GM23338 (cell line): ENCODE data around the gene AIFM2. TPM values are rescaled to one million over a fixed set of nuclear protein-coding genes. Genes with fewer than 3 reads are reported as not detected.

Source experiments
- ATAC-seq: fragments of 200-7000 bp; cut with Tn5 transposase; 3 replicates; pipeline ENCODE4 v1.9.1; 2020
- DNase-seq: peaks from one replicate; pipeline ENCODE4 v3.0.0-alpha.2; 2015; ENCODE audit warnings: low spot score
- H2AFZ ChIP-seq: fragments of 200-600 bp; sonication (generic); 2 replicates; pipeline ENCODE4 v1.8.0; 2016; ENCODE audit warnings: antibody characterized with exemption, mild to moderate bottlenecking, moderate library complexity
- H3F3A ChIP-seq: fragments of 200-600 bp; sonication (generic); replicated peaks from 2 replicates; pipeline ENCODE4 v1.8.0; 2017; ENCODE audit warnings: antibody characterized with exemption, mixed run types, low read depth
- H3K27ac ChIP-seq: fragments of 200-600 bp; sonication (generic); 2 replicates; pipeline ENCODE4 v1.6.1; 2016; ENCODE audit warnings: low read depth
- H3K27me3 ChIP-seq: fragments of 200-600 bp; sonication (generic); 2 replicates; pipeline ENCODE4 v1.8.0; 2016; ENCODE audit warnings: mild to moderate bottlenecking, mixed run types, moderate library complexity; ENCODE audit not compliant: insufficient read depth
- H3K36me3 ChIP-seq: fragments of 200-600 bp; sonication (generic); 2 replicates; pipeline ENCODE4 v1.8.0; 2016; ENCODE audit warnings: mild to moderate bottlenecking; ENCODE audit not compliant: insufficient read depth
- H3K4me1 ChIP-seq: fragments of 200-600 bp; sonication (generic); 2 replicates; pipeline ENCODE4 v1.8.0; 2016; ENCODE audit warnings: mild to moderate bottlenecking, moderate library complexity; ENCODE audit not compliant: insufficient read depth
- H3K4me2 ChIP-seq: fragments of 200-600 bp; sonication (generic); 2 replicates; pipeline ENCODE4 v1.7.1; 2017; ENCODE audit warnings: mixed run types
- H3K4me3 ChIP-seq: fragments of 200-600 bp; sonication (generic); 2 replicates; pipeline ENCODE4 v1.6.1; 2016; ENCODE audit warnings: mixed run types
- H3K79me2 ChIP-seq: fragments of 200-600 bp; sonication (generic); replicated peaks from 2 replicates; pipeline ENCODE4 v1.8.0; 2017; ENCODE audit warnings: mild to moderate bottlenecking; ENCODE audit not compliant: insufficient read depth
- H3K9me2 ChIP-seq: fragments of 200-600 bp; sonication (generic); 2 replicates; pipeline ENCODE4 v1.8.0; 2017; ENCODE audit not compliant: insufficient read depth
- H4K20me1 ChIP-seq: fragments of 200-600 bp; sonication (generic); replicated peaks from 2 replicates; pipeline ENCODE4 v1.8.0; 2017; ENCODE audit warnings: mild to moderate bottlenecking; ENCODE audit not compliant: insufficient read depth
- H3K27ac Mint-ChIP-seq: 2 replicates; pipeline ENCODE4 v1.8.0; 2020; ENCODE audit warnings: inconsistent platforms, mild to moderate bottlenecking, moderate library complexity, mixed read lengths
- H3K27me3 Mint-ChIP-seq: 3 replicates; pipeline ENCODE4 v1.8.0; 2022; ENCODE audit warnings: low read depth, mild to moderate bottlenecking, moderate library complexity, mixed read lengths, inconsistent platforms; ENCODE audit not compliant: insufficient read depth, poor library complexity
- H3K36me3 Mint-ChIP-seq: 3 replicates; pipeline ENCODE4 v1.8.0; 2021; ENCODE audit warnings: low read depth, mild to moderate bottlenecking, inconsistent platforms, moderate library complexity, mixed read lengths
- H3K4me1 Mint-ChIP-seq: 3 replicates; pipeline ENCODE4 v1.8.0; 2020; ENCODE audit warnings: mild to moderate bottlenecking, inconsistent platforms, mixed read lengths
- H3K4me3 Mint-ChIP-seq: 3 replicates; pipeline ENCODE4 v1.8.0; 2021; ENCODE audit warnings: moderate library complexity, mild to moderate bottlenecking, inconsistent platforms, mixed read lengths
- H3K9me3 Mint-ChIP-seq: 3 replicates; pipeline ENCODE4 v1.8.0; 2020; ENCODE audit warnings: moderate library complexity, mild to moderate bottlenecking, inconsistent platforms, mixed read lengths
- CREB1 ChIP-seq: fragments of 250-450 bp; sonication (Bioruptor Pico); IDR thresholded peaks from 2 replicates; pipeline ENCODE4 v1.5.0; 2020; ENCODE audit warnings: low read depth, mild to moderate bottlenecking, moderate library complexity
- ETS1 ChIP-seq: IDR thresholded peaks from 2 replicates; pipeline ENCODE4 v1.6.1; 2016; ENCODE audit warnings: antibody characterized with exemption
- EZH2 ChIP-seq: fragments of 200-600 bp; sonication (generic); IDR thresholded peaks from one replicate; pipeline ENCODE4 v1.8.0; 2017; ENCODE audit warnings: antibody characterized with exemption, mild to moderate bottlenecking, low read depth; ENCODE audit not compliant: unreplicated experiment
- JUNB ChIP-seq: IDR thresholded peaks from one replicate; pipeline ENCODE4 v1.6.1; 2016; ENCODE audit warnings: antibody characterized with exemption; ENCODE audit not compliant: unreplicated experiment
- NANOG ChIP-seq: IDR thresholded peaks from 2 replicates; pipeline ENCODE4 v1.6.1; 2016; ENCODE audit warnings: antibody characterized with exemption, borderline replicate concordance
- POLR2AphosphoS5 ChIP-seq: IDR thresholded peaks from 2 replicates; pipeline ENCODE4 v1.6.1; 2016; ENCODE audit warnings: antibody characterized with exemption, low read depth
- REST ChIP-seq: IDR thresholded peaks from one replicate; pipeline ENCODE4 v1.6.1; 2018; ENCODE audit warnings: antibody characterized with exemption; ENCODE audit not compliant: unreplicated experiment
- STAT1 ChIP-seq: IDR thresholded peaks from one replicate; pipeline ENCODE4 v1.6.1; 2016; ENCODE audit warnings: antibody characterized with exemption; ENCODE audit not compliant: unreplicated experiment
- ZNF114 ChIP-seq: fragments of 250-450 bp; sonication (Bioruptor Pico); IDR thresholded peaks from 2 replicates; pipeline ENCODE4 v1.5.0; 2020; ENCODE audit warnings: mild to moderate bottlenecking, moderate library complexity
- polyA plus RNA-seq: library from polyadenylated mRNA; unstranded; fragments of >200 nt; fragmentation: Nextera tagmentation; extraction: Ambion mirVana; gene quantifications from 2 replicates; pipeline ENCODE4 v1.2.1, GENCODE V29; 2016
- total RNA-seq: library from RNA; depleted of rRNA; stranded (reverse); fragments of >200 nt; shearing (Covaris generic); gene quantifications from 2 replicates; pipeline ENCODE4 v1.2.3, GENCODE V29; 2014
- TF ChIP-seq, protein P1 (sequence below): fragments of 250-450 bp; sonication (Bioruptor Pico); IDR thresholded peaks from 2 replicates; pipeline ENCODE4 v1.5.0; 2020; ENCODE audit warnings: mild to moderate bottlenecking, moderate library complexity

AIFM2 gene
- total and polyA plus RNA-seq, 2 experiments from 2014 or later = 3.2 to 3.6 TPM

GRCh38 chr10:70137135-70137534, 4.5 kb upstream of the AIFM2 start:
- Histone ChIP-seq H3K36me3 (no peaks in the 10 kb centered on the region), H3K4me2 (no peak overlapping the region), H3K9me2 (no peaks in the 10 kb centered on the region), H3K27ac (no peak overlapping the region), H2AFZ (no peak overlapping the region), H3K4me1 (peaks cover 5% of the 10 kb centered on the region; the same call in 1 of the 2 replicates), H3K27me3 (peaks cover 19% of the 10 kb centered on the region; the same call in 1 of the 2 replicates), H4K20me1 (no peaks in the 10 kb centered on the region), H3K79me2 (no peaks in the 10 kb centered on the region), H3F3A (peaks cover 5% of the 10 kb centered on the region; the same call in 1 of the 2 replicates), H3K4me3 (no peak overlapping the region)
- Mint-ChIP-seq H3K9me3 (no peaks in the 10 kb centered on the region), H3K36me3 (peaks cover 3% of the 10 kb centered on the region; the same call in 2 of the 3 replicates), H3K4me3 (no peak overlapping the region), H3K27me3 (peaks cover 23% of the 10 kb centered on the region), H3K4me1 (peaks cover 6% of the 10 kb centered on the region), H3K27ac (no peak overlapping the region)
- no peak for TF ChIP-seq CREB1 (CRISPR knock-in tag)
- TF ChIP-seq EZH2 = no peak
- no peak for TF ChIP-seq STAT1
- TF ChIP-seq, protein P1, sequence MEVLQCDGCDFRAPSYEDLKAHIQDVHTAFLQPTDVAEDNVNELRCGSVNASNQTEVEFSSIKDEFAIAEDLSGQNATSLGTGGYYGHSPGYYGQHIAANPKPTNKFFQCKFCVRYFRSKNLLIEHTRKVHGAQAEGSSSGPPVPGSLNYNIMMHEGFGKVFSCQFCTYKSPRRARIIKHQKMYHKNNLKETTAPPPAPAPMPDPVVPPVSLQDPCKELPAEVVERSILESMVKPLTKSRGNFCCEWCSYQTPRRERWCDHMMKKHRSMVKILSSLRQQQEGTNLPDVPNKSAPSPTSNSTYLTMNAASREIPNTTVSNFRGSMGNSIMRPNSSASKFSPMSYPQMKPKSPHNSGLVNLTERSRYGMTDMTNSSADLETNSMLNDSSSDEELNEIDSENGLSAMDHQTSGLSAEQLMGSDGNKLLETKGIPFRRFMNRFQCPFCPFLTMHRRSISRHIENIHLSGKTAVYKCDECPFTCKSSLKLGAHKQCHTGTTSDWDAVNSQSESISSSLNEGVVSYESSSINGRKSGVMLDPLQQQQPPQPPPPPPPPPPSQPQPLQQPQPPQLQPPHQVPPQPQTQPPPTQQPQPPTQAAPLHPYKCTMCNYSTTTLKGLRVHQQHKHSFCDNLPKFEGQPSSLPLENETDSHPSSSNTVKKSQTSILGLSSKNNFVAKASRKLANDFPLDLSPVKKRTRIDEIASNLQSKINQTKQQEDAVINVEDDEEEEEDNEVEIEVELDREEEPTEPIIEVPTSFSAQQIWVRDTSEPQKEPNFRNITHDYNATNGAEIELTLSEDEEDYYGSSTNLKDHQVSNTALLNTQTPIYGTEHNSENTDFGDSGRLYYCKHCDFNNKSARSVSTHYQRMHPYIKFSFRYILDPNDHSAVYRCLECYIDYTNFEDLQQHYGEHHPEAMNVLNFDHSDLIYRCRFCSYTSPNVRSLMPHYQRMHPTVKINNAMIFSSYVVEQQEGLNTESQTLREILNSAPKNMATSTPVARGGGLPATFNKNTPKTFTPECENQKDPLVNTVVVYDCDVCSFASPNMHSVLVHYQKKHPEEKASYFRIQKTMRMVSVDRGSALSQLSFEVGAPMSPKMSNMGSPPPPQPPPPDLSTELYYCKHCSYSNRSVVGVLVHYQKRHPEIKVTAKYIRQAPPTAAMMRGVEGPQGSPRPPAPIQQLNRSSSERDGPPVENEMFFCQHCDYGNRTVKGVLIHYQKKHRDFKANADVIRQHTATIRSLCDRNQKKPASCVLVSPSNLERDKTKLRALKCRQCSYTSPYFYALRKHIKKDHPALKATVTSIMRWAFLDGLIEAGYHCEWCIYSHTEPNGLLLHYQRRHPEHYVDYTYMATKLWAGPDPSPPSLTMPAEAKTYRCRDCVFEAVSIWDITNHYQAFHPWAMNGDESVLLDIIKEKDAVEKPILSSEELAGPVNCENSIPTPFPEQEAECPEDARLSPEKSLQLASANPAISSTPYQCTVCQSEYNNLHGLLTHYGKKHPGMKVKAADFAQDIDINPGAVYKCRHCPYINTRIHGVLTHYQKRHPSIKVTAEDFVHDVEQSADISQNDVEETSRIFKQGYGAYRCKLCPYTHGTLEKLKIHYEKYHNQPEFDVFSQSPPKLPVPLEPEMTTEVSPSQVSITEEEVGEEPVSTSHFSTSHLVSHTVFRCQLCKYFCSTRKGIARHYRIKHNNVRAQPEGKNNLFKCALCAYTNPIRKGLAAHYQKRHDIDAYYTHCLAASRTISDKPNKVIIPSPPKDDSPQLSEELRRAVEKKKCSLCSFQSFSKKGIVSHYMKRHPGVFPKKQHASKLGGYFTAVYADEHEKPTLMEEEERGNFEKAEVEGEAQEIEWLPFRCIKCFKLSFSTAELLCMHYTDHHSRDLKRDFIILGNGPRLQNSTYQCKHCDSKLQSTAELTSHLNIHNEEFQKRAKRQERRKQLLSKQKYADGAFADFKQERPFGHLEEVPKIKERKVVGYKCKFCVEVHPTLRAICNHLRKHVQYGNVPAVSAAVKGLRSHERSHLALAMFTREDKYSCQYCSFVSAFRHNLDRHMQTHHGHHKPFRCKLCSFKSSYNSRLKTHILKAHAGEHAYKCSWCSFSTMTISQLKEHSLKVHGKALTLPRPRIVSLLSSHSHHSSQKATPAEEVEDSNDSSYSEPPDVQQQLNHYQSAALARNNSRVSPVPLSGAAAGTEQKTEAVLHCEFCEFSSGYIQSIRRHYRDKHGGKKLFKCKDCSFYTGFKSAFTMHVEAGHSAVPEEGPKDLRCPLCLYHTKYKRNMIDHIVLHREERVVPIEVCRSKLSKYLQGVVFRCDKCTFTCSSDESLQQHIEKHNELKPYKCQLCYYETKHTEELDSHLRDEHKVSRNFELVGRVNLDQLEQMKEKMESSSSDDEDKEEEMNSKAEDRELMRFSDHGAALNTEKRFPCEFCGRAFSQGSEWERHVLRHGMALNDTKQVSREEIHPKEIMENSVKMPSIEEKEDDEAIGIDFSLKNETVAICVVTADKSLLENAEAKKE (CRISPR knock-in tag) = no peak
- TF ChIP-seq JUNB = no peak
- TF ChIP-seq ETS1 = no peak
- TF ChIP-seq ZNF114 (CRISPR knock-in tag) = no peak
- no peak for TF ChIP-seq POLR2AphosphoS5
- no peak for TF ChIP-seq REST
- TF ChIP-seq NANOG = no peak
- DNase-seq = no peak
- no peak for ATAC-seq
